Natural killer cell treated with Interleukin-12 subunit alpha and Interleukin-12 subunit beta and Interleukin-15 and Interleukin-18, amount 100 ng/mL, for 72 hours (primary cell): ENCODE data around the gene MAD2L1BP. TPM values are rescaled to one million over a fixed set of nuclear protein-coding genes. Genes with fewer than 3 reads are reported as not detected.

Experiments
- ATAC-seq, 2 donors: fragments of 150-1000 bp; cut with Tn5 transposase in 1 of 2; sonication (Bioruptor Pico), chemical (Tn5 transposase) in 1 of 2; 2 replicates each; pipeline ENCODE4 v1.10.0; 2021
- DNase-seq: peaks from one replicate; pipeline ENCODE4 v3.0.0; 2022; ENCODE audit warnings: low spot score
- H3K27ac Mint-ChIP-seq, 2 donors: 1 replicate in 1 of 2; 2 replicates in 1 of 2; pipeline ENCODE4 v1.8.0; 2022; ENCODE audit warnings: mixed read lengths in 2 of 2, mild to moderate bottlenecking in 1 of 2, moderate library complexity in 1 of 2
- H3K27me3 Mint-ChIP-seq, 2 donors: 1 replicate in 1 of 2; 2 replicates in 1 of 2; pipeline ENCODE4 v1.8.0; 2022; ENCODE audit warnings: mixed read lengths in 2 of 2
- H3K36me3 Mint-ChIP-seq: one replicate; pipeline ENCODE4 v1.8.0; 2022; ENCODE audit warnings: mixed read lengths
- H3K4me1 Mint-ChIP-seq, 2 donors: 1 replicate in 1 of 2; 2 replicates in 1 of 2; pipeline ENCODE4 v1.8.0; 2022; ENCODE audit warnings: low read depth in 2 of 2, mixed read lengths in 2 of 2, mild to moderate bottlenecking in 1 of 2
- H3K4me3 Mint-ChIP-seq: one replicate; pipeline ENCODE4 v1.8.0; 2022; ENCODE audit warnings: mixed read lengths
- H3K9me3 Mint-ChIP-seq: 2 replicates; pipeline ENCODE4 v1.8.0; 2022; ENCODE audit warnings: mixed read lengths
- total RNA-seq, 2 donors: library from RNA; stranded (reverse); gene quantifications; one replicate each; pipeline ENCODE4 v1.2.3, GENCODE V29; 2022

MAD2L1BP gene
- total RNA-seq, 2 donors from 2014 or later: 37.1 to 39.7 TPM

DNA sequence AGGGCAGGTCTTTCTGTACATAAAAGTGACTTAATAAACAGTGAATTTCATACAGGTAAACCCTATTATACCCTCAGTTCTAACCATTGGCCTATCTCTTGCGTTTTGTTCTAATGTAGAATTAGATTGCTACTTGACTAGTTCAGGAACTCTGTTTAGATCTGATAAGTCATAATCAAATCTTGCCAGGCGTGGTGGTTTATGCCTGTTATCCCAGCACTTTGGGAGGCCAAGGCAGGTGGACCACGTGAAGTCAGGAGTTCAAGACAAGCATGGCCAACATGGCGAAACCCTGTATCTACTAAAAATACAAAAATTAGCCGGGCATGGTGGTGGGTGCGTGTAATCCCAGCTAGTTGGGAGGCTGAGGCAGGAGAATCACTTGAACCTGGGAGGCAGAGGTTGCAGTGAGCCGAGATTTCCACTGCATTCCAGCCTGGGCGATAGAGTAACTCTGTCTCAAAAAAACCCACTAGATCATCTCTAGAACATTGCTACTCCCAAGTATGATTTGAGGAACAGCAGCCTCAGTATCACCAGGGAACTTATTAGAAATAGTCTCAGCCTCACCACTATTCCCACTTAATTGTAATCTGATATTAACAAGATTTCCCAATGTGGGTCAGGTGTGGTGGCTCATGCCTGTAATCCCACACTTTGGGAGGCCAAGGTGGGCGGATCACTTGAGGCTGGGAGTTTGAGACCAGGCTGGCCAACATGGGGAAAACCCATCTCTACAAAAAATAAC is 18.7 kb upstream of the MAD2L1BP start:
- Mint-ChIP-seq H3K27ac (no peak overlapping the region), H3K9me3 (no peaks in the 10 kb centered on the region), H3K4me1 (no peaks in the 10 kb centered on the region), H3K36me3 (peaks cover 7% of the 10 kb centered on the region), H3K4me3 (no peak overlapping the region), H3K27me3 (no peaks in the 10 kb centered on the region)
- no peak for DNase-seq
- no peak for ATAC-seq

DNA sequence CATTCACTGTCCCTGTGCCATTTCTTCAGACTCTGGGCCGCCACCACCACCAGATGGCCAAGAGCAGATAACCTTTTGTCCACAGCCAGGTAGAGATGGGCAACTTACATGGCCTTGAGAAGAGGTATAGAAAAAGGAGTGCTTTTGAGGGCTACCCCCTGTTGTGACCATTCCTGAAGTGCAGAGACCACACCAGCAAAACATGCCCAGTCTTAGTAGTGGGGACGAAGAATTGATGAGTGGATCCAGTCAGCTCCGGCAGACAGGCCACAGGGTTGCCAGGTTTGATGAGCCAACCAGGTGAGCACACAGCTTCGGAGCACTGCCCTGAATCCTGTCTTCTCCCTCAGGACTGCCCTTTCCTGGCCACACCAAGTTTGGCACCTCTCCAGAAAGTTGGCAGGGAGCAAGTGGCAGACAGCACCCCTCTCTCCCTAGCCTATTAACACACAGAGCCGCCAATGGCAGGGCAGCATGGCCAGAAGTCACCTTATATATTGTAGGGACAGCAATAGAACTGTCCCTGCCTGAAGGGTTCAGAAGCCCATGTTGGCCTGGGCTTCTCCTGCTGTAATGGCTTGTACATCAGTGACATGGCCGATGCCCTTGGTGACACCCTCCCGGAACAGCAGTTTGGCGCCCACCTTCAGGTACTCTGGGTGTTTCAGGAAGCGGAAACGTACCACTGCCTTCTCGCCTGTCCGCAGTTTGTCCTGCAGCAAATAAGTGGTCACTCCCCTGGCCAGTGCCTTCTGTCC is 14.4 kb upstream of the MAD2L1BP start:
- H3K9me3 Mint-ChIP-seq: no peaks in the 10 kb centered on the region
- no peak overlapping the region for H3K27ac Mint-ChIP-seq
- no peak overlapping the region for H3K4me3 Mint-ChIP-seq
- H3K36me3 Mint-ChIP-seq: peaks cover 6% of the 10 kb centered on the region
- DNase-seq (no peak), ATAC-seq (no peak)
- no peaks in the 10 kb centered on the region for H3K27me3 Mint-ChIP-seq
- H3K4me1 Mint-ChIP-seq: peaks cover 7 to 13% of the 10 kb centered on the region in 2 donors

DNA sequence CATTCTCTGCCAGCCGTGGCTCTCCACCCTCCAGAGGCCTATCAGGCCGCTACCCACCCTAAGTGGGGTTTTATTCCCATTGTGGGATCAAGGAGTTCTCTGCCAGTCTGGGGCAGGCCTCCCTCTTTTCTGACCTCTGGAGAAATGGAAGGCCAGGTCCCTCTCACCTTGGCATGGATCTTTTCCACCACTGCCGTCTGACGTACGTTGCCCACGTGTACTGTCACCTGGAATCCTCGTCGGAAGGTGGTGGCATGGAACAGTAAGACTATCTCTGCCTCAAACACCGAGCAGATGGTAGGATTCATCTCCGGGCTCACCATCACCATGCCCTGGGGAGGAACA is 13.8 kb upstream of the MAD2L1BP start:
- no peaks in the 10 kb centered on the region for H3K27me3 Mint-ChIP-seq
- no peak overlapping the region for H3K27ac Mint-ChIP-seq
- DNase-seq: no peak
- ATAC-seq: no peak
- no peak overlapping the region for H3K4me3 Mint-ChIP-seq
- H3K36me3 Mint-ChIP-seq: peaks cover 10% of the 10 kb centered on the region
- peaks cover 13 to 19% of the 10 kb centered on the region in 2 donors for H3K4me1 Mint-ChIP-seq
- H3K9me3 Mint-ChIP-seq: no peaks in the 10 kb centered on the region

DNA sequence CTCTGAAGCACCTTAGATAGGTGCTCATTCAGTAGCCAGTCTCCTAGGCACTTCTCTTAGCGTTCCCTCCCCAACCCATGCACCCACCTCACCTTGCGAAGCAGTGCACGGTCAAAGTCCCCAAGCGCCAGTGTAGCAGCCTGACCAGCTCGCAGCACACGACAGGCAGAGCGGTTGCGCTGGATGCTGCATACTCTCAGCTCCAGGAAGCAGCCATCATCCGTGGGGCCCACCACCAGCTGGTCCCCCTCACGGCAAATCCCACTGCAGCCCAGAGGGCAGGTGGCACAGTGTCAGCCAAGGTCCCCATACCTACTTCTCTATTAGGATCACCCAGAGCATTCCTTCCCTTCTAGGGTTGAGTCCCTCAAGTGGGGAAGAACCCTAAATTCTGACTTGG is 13.1 kb upstream of the MAD2L1BP start:
- Mint-ChIP-seq H3K9me3 (no peaks in the 10 kb centered on the region), H3K27ac (peak overlapping the region in 1 of 2 donors; percentile 62), H3K4me1 (peaks cover 20 to 26% of the 10 kb centered on the region in 2 donors), H3K36me3 (peaks cover 10% of the 10 kb centered on the region), H3K4me3 (no peak overlapping the region), H3K27me3 (no peaks in the 10 kb centered on the region)
- no peak for ATAC-seq
- DNase-seq: no peak

DNA sequence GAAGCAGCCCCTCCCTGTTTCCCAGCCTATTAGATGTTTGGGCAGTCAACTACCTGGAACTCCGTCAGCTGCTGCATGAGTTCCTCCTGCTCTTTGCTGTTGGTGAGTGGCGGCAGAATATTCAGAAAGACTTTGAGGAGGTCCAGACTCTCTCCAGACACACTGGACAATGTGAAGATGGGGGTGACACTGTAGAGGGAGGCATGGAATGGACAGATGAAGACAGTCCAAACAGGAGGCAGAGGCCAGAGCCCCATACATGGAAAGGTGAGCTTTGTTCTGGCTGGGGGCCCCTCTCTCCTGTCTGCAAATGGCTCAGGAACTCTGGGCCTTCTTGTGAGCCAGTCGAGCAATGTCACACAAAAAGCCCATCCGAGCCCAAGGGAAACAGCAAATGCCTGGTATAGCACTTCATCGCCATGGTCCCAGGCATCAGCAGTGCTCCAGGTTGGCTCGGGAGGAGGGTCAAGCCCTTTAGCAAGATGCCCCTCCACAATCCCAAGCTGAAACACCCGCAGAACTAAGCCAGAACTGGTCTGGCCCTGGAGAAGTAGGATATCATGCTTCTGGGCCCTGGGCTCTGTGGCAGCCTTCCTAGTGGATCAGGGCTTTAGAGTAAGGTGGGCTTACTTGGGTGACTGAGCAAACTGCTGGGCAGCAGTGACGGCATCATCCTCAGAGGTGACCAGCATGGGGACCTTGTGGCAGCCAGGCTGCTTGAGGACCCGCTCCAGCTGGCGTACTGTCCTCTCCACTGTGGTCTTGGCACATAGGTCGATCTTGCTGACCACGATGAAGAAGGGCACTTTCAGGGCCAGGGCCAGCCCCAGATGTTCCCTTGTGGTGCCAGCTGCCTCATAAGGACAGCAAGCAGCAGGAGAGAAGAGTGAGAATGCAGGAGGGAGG is 11.5 kb upstream of the MAD2L1BP start:
- DNase-seq: no peak
- peak overlapping the region in 1 of 2 donors; percentile 79 for H3K27ac Mint-ChIP-seq
- H3K4me1 Mint-ChIP-seq: peaks cover 28 to 36% of the 10 kb centered on the region in 2 donors
- H3K27me3 Mint-ChIP-seq: no peaks in the 10 kb centered on the region
- peaks cover 10% of the 10 kb centered on the region for H3K36me3 Mint-ChIP-seq
- H3K9me3 Mint-ChIP-seq: no peaks in the 10 kb centered on the region
- ATAC-seq: no peak
- no peak overlapping the region for H3K4me3 Mint-ChIP-seq

DNA sequence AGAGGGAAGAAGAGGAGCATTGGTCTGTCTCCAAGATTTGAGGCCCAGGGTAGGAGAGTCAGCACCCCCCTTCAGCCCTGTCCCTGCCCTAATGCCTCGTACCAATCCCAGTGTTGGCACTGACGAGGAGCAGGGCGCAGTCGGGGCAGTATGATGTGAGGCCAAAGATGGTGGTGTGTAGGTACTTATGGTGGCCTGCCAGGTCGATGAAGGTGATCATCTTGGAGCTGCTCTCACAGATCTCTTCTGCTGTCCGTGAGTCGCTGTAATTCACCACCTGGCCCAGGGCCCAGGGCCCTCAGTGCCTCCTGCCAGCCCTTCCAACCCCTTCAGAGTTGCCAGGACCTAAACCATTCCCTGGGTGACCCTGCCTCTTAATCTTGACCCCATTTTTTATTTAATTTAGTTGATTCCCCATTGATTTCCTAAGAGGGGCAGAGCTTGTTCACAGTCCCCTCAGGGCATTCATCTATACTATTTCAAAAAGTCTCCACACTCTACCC is 10.8 kb upstream of the MAD2L1BP start:
- ATAC-seq (no peak), DNase-seq (no peak)
- peaks cover 10% of the 10 kb centered on the region for H3K36me3 Mint-ChIP-seq
- no peak overlapping the region for H3K4me3 Mint-ChIP-seq
- H3K27ac Mint-ChIP-seq: peak overlapping the region in 1 of 2 donors; percentile 79
- H3K27me3 Mint-ChIP-seq: no peaks in the 10 kb centered on the region
- H3K4me1 Mint-ChIP-seq: peaks cover 29 to 39% of the 10 kb centered on the region in 2 donors
- no peaks in the 10 kb centered on the region for H3K9me3 Mint-ChIP-seq

DNA sequence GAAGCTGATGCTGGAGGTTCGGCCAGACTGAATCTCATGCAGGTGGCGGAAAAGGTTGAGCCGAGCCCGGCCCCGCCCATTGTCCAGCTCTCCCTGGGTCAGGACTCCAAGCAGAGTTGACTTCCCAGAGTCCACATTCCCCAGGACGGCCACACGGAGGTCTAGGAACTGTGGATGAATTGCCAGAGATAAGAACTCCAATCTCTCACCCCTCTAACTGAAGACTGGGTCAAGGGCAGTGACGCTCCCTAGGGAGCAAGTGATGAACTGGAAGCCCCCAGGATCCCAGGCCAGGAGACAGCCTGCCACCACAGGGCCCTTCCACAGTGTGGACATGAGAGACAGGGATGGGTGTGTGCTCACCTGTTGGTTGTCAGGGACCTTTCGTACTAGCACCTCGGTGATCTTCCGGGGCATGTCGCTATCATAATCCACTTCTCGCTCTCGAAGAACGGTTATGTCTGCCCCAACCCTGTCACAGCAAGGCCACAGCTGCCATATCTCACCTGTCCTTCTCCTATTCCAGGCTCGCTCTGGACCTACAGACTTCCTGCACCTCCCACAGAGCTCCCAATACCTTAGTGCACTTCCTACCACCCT is 10.1 kb upstream of the MAD2L1BP start:
- Mint-ChIP-seq H3K27ac (peak overlapping the region in 1 of 2 donors; percentile 79), H3K9me3 (no peaks in the 10 kb centered on the region), H3K27me3 (no peaks in the 10 kb centered on the region), H3K4me3 (no peak overlapping the region), H3K4me1 (peaks cover 34 to 44% of the 10 kb centered on the region in 2 donors), H3K36me3 (peaks cover 10% of the 10 kb centered on the region)
- no peak for DNase-seq
- no peak for ATAC-seq

DNA sequence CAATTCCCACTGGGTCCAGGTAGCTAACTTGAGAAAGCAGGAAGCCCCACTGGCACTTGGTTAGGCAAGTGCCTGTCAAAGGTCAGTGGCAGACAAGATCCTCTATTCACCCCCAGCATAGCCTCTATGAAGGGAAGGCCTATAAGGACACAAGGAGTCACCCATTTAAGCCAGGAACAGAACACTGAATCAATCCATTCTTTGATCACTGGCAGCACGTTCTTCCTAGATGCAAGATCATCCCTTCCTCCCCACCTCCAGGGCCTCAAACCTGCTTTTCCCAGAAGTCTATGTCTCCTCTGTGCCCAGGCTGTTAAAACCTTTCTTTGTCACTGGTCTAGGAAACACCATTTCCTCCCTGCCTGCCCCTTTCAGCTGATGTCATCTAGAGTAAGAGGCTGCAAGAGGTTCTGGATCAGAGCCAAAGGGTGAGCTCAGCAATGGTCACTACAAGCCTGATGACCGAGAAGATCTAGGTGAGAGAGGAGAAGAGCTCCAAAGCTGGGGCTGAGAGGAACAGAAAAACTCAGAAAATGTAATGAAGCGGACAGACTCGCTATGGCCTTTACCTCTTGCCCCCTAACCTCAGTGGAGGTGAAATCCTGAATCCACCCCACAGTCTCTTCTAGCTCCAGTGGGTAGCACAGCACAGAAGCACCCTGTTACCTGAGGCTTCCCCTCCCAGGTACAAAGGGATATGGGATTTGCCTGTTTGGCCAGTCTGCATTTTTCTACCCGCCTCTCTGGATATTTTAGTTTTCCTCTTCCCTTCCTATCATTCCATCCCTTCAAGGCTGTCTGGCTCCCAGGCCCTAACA is 8.4 kb upstream of the MAD2L1BP start:
- Mint-ChIP-seq H3K4me3 (peak overlapping the region; percentile 98), H3K4me1 (peaks cover 32 to 44% of the 10 kb centered on the region in 2 donors), H3K36me3 (peaks cover 6% of the 10 kb centered on the region), H3K27ac (peak overlapping the region; percentile 79 to 98), H3K9me3 (no peaks in the 10 kb centered on the region), H3K27me3 (no peaks in the 10 kb centered on the region)
- no peak for DNase-seq
- ATAC-seq: no peak

DNA sequence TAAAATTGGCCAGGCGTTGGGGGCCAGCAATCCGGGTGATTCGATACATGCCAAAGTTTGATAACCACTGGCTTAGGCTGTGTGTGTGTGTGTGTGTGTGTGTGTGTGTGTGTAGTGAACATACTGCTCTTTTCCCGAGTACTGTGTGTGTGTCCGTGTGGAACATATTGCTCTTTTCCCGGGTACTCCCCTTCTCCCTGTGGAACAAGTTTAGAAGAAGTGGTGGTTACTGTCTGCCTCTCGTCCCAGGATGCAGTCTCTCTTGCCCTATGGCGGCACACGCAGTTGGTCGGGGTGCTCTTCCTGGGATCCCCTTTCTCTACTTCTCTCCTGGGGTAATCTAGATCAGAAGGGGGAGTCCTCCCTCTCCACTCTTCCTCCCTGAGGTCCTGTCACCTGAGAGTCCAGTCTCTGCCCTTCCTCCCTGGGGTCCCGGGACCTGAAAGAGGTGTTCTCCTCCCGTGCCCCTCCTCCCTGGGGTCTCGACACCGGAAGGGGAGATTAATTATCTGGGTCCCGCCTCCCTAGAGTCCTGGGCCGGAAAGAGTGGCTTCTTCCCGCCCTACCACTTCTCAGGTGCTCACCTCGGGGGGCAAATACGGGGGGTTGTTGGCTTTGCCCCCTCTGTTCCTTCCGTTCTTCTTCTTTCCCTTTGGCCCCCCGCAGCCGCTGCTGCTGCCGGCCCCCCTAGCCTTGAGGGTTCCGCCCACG is 7.1 kb upstream of the MAD2L1BP start:
- Mint-ChIP-seq H3K36me3 (peaks cover 4% of the 10 kb centered on the region), H3K4me1 (peaks cover 29 to 42% of the 10 kb centered on the region in 2 donors), H3K27ac (peak overlapping the region; percentile 79 to 98), H3K4me3 (peak overlapping the region; percentile 98), H3K27me3 (no peaks in the 10 kb centered on the region), H3K9me3 (no peaks in the 10 kb centered on the region)
- ATAC-seq (peak in 1 of 2 donors; percentile 28), DNase-seq (peak; percentile 65)

DNA sequence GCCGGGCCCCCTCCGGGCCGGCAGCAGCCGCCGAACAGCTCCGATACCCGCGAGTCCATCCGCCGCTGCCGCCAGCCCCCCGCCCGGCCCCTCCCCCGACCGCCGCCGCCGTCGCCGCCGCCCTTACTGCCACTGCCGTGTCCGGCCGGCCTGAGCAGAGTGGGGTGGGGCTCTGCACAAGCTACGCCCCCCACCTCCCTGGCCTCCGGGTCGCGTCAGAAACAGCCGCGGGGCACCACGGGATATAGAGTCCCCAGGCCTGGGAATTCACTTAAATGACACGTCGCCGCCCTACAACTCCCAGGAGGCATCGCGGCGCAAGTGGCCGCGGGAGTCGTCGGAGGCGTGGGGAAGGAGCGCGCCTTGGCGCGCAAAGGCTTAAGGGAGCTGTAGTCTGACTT is 6.5 kb upstream of the MAD2L1BP start, which contains the start of gene GTPBP2:
Gene GTPBP2, minus strand, starts transcription at position 161 of the 401 bp plus-strand sequence. Its CDS starts 102 bp downstream, at position 59.
- Mint-ChIP-seq H3K27me3 (no peaks in the 10 kb centered on the region), H3K4me1 (peaks cover 34 to 45% of the 10 kb centered on the region in 2 donors), H3K36me3 (peaks cover 4% of the 10 kb centered on the region), H3K4me3 (peak within 1 kb of the TSS; percentile 98), H3K9me3 (no peaks in the 10 kb centered on the region), H3K27ac (peak within 1 kb of the TSS; percentile 79 to 98)
- peak; percentile 94 to 96 for ATAC-seq
- DNase-seq: peak; percentile 99

DNA sequence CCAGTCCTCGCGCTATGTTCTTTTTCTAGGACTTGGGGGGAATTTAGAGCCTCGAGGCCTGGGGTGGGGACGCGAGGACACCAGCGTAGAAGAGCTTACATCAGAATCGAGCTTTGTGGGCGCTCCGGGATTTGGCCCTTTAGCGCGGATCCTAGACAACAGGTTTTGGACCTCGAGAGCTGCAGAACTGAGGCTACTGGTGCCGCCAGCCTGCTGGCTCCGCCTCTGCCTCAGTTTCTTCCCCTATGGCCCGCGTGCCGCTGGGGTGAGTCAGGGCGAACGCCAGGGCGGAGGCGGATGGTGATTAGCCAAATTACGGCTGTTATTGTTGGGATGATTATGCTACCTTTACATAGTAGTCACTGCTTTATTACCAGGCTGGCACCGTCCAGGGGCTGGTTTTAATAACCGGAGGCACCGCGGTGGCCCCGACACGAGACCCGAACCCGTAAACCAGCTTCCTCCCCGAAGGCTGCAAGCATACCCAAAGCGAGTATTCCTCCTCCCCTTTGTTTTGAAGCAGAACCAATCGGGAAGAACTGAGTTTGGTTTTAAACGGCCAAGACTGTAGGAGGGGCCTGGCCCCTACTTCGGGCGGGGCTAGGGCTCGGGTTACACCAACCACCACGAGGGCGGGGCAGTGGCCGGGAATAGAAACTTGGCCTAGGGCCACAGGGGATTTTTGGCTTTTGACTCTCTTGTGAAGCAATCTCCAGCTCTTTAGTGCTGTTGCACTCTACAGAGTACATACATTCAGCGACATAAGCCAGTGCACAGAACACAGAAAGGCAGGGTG is 5.9 kb upstream of the MAD2L1BP start:
- Mint-ChIP-seq H3K36me3 (peaks cover 4% of the 10 kb centered on the region), H3K4me1 (peaks cover 35 to 43% of the 10 kb centered on the region in 2 donors), H3K4me3 (peak overlapping the region; percentile 98), H3K27ac (peak overlapping the region; percentile 79 to 98), H3K9me3 (no peaks in the 10 kb centered on the region), H3K27me3 (no peaks in the 10 kb centered on the region)
- ATAC-seq: peak; percentile 86 to 89
- peak; percentile 96 for DNase-seq
